Peyer's patch (tissue), 4 donors: ENCODE data around the gene ARID2.

Experiments used
- CTCF ChIP-seq, 6 experiments: fragments of 450-650 bp in 4 of 6; fragments of 200-600 bp in 2 of 6; sonication (generic) in 1 of 6; IDR thresholded peaks; one replicate each; pipeline ENCODE4 v1.5.1; 2017 to 2019; ENCODE audit warnings: antibody characterized with exemption in 6 of 6, mild to moderate bottlenecking in 3 of 6, moderate library complexity in 1 of 6
- POLR2A ChIP-seq, 2 donors: fragments of 450-650 bp; IDR thresholded peaks; one replicate each; pipeline ENCODE4 v1.5.1; 2017; ENCODE audit warnings: antibody characterized with exemption in 2 of 2, mild to moderate bottlenecking in 2 of 2, moderate library complexity in 2 of 2

GRCh38 chr12:45907955-45908354 lies 178.4 kb downstream of the ARID2 start:
- TF ChIP-seq CTCF (IDR thresholded peaks at IDR 0.05) (no peak), POLR2A (IDR thresholded peaks at IDR 0.05) (no peak)
